ELR (cell line): ENCODE results near the gene TTPAL.

ENCODE experiments used
- DNase-seq: peaks from one replicate; pipeline ENCODE4 v3.0.0-alpha.2; 2015; ENCODE audit warnings: low read depth

TTPAL gene

DNA sequence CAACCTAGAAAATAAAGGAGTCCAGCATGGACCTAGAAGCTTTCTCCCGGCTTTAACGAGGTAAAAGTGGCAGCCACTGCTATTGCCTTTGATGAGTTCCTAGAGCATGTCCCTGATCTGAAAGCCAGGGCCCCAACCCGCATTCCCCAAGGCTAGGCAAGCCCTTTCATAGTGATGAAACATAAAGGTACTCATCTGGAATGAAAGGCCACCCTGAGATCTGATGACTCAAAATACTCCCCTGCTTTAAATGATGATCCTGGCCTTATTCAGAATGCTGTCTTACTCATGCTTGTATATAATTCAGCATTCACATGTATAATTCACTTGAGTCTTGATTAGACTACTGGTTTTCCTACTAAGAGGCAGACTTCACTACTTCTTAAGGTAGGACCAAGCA is 21.3 kb downstream of the TTPAL start:
- peak; percentile 100 for DNase-seq

- DNase-seq = no peak
Observed at GRCh38 chr20:44497761-44498160, 22.1 kb downstream of the TTPAL start.

GRCh38 chr20:44500221-44500620 is 24.5 kb downstream of the TTPAL start:
- no peak for DNase-seq

- DNase-seq = peak; percentile 79
Observed at GRCh38 chr20:44501448-44501847, 25.8 kb downstream of the TTPAL start.

- DNase-seq = no peak
Observed at GRCh38 chr20:44502968-44503367, 27.3 kb downstream of the TTPAL start.

DNA sequence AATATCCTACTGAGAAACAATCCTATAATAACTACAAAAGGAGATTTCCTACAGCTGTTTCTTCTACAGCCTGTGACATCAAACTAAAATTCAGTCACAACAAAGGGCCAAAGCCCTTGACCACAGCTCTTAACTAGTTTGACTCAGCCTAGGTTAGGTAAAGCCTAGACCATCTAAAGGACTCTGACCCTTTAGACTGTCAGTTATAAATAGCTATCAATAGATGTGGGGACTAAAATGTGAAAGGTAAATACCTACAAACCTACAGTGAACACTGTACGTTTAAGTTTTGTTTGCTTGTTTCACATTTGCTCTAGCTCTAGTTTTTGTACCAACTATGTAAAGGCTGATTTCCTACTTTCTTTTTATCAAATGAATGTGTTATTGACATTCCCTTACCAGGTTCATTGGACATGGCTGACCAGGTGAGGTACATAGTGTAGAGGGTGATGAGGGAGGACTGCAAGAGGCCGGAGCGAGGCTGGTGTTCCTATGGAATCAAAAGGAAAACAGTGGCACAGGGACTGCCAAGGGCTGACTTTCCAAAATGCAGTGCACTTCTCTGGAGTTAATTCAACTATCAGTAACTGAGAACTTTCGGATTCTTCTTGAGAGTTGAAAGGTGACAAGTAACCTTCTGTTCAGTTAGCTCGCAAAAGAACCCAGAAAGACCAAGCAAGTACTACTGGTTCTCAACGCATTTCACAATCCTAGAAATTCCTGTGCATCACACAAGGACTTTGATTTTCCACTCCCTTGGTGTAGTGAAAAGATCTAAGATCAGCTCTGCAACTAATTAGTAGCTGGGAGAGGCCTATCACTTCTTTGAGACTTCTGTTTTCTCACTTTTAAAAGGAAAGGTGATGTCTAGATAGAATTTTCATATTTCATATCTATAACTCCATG is 29.0 kb downstream of the TTPAL start:
- no peak for DNase-seq

DNA sequence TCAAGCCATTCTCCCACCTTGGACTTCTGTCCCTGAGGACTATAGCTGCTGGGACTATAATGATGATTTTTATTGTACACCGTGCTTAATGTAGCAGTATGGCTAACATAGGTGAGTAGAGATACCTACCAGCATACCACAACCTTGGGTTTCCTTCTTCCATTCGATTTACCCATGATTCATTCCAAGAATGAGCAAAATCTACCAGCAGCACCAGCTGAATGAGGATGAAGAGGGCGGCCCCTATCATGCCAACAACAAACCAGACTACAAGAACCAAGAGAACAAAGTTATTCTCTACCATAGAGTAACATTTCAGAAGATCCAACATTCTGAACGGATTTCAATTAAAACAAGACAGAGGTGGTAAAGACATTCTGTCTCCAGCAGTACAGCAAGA is 34.1 kb downstream of the TTPAL start:
- DNase-seq = no peak

DNA sequence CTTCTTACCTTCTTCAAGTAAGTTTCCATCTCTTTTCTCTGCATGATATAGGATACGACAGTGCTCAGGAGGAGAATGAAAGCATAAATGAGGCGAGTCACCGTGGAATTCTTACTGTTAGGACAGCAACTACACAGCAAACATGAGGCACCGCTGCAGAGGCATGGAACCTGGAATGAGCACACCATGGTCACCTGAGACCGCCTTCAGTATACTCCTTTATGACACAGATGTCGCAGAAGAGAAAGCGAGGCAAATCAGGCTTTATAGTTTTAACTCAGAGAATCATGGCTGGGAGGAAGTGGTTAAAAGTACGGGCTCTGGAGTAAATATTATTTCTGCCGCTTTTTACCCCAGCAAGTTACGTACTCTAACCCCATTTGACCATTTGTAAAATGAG is 38.2 kb downstream of the TTPAL start:
- DNase-seq = peak; percentile 24

DNA sequence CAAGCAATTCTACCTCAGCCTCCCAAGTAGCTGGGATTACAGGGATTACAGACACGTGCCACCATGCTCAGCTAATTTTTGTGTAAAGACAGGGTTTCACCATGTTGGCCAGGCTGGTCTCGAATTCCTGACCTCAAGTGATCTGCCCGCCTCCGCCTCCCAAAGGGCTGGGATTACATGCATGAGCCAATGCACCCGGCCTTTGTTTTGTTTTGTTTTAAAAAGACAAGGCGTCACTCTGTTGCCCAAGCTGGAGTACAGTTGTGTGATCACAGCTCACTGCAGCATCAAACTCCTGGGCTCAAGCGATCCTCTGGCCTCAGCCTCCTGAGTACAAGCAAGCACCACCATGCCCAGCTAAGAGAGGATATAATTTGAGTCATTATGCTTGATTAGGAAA is 40.8 kb downstream of the TTPAL start:
- DNase-seq = no peak

GRCh38 chr20:44517454-44517853 is 41.8 kb downstream of the TTPAL start:
- no peak for DNase-seq

GRCh38 chr20:44518248-44518647 is 42.6 kb downstream of the TTPAL start:
- DNase-seq = no peak

DNA sequence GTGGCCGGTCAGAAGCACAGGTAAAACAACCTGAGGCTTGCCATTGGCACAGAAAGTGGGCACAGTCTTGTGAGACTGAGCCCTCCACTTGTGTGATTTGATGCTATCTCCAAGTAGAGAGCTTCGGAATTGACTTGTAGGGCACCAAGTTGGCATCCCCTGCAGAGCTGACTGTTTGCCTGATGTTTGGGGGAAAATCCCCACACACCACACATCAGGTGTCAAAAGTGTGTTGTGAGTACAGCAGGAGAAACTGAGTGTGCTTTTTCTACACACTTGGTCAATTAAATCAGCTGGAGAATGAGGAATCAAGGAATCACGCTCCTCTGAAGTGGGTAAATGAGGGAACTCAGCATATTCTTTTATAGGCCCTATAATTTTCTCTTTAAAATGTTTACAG is 45.2 kb downstream of the TTPAL start:
- DNase-seq = no peak

DNA sequence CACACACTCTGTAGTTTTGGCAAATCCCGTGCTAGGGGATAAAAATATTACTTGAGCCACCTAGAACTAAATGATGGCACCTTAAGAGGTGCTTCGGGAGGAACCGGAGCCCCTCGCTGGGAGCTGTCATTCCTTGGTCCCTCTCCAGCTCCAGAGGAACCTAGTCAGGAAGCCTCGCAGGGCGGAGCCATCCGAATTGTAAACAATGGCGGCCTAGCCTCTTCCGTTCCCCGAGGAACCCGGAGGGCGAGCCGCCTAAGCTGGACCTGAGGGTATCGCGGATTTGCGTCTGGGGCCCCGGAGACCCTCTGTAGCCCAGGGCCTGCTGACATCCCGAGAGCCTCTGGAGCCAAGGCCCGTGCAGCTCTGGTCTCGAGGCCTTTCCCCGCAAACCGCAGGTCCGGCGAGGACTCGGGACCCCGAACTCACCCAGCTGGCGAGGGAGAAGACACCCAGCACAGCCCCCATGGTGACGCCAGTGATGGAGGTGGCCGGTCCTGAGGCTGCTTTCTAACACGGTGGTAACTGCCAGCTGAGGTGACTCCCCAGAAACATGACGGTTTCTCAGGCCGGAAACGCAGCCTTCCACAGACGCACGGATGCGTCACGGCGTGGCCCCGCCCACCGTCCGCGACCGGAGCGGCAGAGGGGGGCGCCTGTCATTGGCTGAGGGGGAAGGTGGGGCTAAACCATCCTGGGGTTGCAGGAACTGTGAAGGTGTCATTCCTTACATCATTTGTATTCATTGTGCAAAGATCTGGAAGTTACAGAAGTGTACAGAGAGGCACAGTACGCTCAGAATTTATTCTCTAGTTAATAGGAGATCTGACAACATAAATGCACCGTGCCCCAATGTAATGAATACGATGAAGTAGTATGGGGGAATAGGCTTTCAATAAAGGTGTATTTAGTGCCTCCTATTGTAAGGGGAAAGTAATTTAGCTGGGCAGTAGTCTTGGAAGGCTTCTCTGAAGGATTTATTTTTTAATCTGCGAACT is 46.1 kb downstream of the TTPAL start, which contains the start of gene SERINC3:
SERINC3 (minus strand) TSS at position 587 of the 998 bp plus-strand sequence; CDS start at position 468, 119 bp downstream.
- peak; percentile 98 for DNase-seq

DNA sequence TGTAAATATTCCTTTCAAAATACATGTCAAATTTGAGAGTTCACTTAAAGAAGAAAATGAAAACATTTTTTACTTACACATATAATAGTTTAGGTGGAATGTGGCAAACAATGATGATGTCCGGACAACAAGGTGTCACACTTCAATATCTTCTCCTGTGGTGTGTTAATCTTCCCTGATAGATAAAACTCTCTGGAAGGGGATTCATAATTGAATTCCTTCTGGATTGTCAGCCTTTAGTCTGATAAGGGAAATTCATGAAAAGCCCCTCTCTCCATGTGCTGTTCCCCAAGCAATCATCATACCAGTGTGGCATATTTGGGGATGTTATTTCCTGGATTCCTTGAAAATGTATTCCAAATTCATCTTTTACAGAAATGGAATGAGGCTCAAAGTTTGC is 47.2 kb downstream of the TTPAL start:
- no peak for DNase-seq

DNA sequence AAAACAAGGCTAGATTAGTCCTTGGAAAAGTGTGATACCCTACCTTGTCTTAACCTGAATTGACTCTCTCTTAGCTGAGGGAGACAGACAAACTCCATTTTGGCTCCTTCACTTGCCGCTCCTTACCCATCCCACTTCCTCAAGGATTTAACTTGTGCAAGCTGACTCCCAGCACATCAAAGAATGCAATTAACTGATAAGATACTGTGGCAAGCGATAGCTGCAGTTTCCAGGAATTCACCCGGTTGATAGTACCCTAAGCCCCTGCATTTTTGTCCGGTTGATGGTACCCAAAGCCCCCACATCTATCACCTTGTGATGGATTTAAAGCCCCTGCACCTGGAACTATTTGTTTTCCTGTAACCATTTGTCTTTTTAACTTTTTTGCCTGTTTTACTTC is 48.1 kb downstream of the TTPAL start:
- no peak for DNase-seq

DNA sequence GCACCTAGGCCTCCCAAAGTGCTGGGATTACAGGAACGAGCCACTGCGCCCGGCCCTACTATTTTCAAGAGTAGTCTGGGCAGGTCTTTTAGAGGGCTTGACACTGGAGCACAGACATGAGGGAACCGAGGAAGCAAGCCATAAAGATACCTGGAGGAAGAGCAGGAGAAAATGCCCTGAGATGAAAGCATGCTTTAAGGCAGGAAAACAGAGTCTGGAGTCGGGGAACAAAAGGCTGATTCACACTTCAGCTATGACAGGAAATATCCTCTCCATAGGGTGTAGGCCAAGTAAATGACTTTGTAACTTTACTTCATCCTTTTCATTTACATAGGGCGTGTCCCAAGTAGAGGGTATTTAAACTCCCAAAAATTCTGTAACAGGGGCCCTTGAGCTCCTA is 50.5 kb downstream of the TTPAL start:
- DNase-seq = peak; percentile 84

GRCh38 chr20:44527716-44528199 is 52.1 kb downstream of the TTPAL start:
- no peak for DNase-seq

GRCh38 chr20:44528309-44528708 is 52.6 kb downstream of the TTPAL start:
- no peak for DNase-seq

DNA sequence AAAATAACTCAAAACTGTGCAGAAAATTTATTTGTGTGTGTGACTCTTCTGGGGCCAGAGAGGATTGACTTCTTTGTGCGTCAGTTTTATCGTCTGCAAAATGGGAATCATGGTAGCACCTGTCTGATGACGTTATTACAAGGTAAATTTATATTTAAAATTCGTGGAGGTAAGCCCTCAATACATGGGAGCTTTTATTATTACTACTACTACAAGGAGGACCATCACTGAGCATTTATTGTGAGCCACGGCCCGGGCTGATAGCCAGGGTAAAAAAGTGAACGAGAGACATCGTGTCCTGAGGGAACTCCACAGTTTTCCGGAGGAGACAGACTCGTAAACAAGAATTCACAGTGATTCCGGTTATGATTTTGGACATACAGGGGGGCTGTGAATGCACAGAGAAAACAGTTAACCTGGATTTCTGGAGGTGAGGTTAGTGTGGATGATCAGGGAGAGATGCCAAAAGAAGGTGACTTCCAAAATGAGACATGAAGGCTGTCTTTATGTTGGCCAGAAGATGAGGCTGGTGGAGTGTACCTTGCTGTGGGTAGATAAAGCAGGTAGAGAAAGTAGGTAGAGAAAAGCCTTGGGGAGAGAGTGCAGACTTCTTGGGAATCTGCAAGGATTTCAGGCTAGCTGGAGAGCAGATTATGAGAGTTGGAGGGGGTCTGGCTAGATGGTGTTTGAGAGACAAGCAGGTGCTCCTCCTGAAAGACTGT is 56.7 kb downstream of the TTPAL start:
- DNase-seq = peak; percentile 40

DNA sequence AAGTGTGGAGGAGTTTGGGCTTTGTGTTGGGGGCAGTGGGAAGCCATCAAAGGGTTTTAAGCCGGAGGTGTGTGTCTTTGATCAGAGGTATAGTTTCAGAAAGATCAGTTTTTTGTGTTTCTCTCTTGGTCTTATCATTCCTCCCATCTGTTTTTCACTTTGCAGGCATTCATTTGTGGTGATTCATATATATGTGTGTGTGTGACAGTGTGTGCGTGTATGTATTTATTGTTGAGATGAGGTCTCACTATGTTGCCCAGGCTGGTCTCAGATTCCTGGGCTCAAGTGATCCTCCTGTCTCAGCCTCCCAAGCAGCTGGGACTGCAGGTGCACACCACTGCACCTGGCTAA is 57.3 kb downstream of the TTPAL start:
- DNase-seq = peak; percentile 84

DNA sequence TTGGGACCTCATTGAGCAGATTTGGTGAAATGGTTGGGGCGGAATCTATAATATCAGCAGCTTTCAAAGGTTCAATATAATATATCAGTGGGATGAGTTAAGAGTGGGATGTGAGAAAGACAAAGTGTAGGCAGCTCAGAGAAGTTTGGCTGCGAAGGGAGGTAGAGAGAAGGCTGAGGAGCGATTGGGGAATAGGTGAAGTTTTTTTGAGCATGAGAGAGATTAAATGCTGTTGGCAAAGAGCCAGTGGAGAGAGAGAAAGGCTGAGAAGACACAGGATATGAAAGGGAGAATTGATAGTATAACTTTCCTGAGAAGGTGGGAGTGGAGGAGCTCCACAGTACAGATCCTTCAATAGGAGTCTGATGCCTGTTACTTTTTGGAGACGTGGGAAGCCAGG is 58.3 kb downstream of the TTPAL start:
- no peak for DNase-seq

- no peak for DNase-seq
Observed at GRCh38 chr20:44536175-44536574, 60.5 kb downstream of the TTPAL start.
